GM21723 (cell line): ENCODE results near the gene KLHL11.
A peak's percentile ranks its signal among the peaks of the same experiment; 100 is the strongest.

ENCODE experiments used
- ATAC-seq: cut with Tn5 transposase; IDR thresholded peaks from one replicate; pipeline ENCODE4 v1.9.1; 2021; ENCODE audit warnings: mild to moderate bottlenecking, moderate library complexity; ENCODE audit not compliant: unreplicated experiment

Gene KLHL11, protein sequence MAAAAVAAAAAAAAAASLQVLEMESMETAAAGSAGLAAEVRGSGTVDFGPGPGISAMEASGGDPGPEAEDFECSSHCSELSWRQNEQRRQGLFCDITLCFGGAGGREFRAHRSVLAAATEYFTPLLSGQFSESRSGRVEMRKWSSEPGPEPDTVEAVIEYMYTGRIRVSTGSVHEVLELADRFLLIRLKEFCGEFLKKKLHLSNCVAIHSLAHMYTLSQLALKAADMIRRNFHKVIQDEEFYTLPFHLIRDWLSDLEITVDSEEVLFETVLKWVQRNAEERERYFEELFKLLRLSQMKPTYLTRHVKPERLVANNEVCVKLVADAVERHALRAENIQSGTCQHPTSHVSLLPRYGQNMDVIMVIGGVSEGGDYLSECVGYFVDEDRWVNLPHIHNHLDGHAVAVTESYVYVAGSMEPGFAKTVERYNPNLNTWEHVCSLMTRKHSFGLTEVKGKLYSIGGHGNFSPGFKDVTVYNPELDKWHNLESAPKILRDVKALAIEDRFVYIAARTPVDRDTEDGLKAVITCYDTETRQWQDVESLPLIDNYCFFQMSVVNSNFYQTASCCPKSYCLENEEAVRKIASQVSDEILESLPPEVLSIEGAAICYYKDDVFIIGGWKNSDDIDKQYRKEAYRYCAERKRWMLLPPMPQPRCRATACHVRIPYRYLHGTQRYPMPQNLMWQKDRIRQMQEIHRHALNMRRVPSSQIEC

DNA sequence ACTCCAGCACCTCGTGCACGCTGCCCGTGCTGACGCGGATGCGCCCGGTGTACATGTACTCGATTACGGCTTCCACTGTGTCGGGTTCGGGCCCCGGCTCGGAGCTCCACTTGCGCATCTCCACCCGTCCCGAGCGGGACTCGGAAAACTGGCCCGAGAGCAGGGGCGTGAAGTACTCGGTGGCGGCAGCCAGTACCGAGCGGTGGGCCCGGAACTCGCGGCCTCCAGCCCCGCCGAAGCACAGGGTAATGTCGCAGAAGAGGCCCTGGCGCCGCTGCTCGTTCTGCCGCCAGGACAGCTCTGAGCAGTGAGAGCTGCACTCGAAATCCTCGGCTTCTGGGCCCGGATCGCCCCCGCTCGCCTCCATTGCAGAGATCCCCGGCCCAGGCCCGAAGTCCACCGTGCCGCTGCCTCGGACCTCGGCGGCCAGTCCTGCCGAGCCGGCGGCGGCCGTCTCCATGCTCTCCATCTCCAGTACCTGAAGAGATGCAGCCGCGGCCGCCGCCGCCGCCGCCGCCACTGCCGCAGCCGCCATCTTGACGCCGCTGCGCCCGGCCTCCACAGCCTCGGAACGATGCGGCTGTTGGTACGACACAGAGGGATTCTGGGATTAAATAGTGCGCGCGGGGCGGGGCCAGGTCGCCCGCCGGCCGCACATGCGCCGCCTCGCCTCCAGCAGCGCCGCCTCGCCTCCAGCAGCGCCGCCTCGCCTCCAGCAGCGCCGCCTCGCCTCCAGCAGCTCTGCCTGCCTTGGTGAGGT, at the start of gene KLHL11:
Gene KLHL11 (minus strand): TSS at position 588 of the 760 bp plus-strand sequence. CDS start 53 bp downstream, at position 535.
- peak; percentile 89 for ATAC-seq

DNA sequence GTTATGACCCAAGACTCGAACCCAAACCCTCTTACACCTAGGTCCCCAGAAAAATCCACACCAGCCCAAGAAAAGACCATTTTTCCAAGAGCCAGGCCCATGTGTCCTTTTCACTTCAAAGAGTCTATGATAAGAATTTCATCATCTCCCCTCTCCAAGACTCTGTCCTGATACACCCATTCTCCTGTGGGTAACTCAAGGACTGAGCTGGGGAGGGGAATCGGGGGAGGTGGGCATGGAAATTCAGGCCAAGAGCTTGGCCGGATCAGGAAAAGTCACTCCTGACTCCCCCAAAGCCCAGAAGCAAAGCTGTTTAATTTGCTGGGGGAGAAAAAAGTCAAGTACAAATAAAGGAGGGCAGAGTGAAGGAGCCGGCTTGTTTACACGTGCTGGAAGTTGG, 49.8 kb upstream of the KLHL11 start:
- no peak for ATAC-seq

DNA sequence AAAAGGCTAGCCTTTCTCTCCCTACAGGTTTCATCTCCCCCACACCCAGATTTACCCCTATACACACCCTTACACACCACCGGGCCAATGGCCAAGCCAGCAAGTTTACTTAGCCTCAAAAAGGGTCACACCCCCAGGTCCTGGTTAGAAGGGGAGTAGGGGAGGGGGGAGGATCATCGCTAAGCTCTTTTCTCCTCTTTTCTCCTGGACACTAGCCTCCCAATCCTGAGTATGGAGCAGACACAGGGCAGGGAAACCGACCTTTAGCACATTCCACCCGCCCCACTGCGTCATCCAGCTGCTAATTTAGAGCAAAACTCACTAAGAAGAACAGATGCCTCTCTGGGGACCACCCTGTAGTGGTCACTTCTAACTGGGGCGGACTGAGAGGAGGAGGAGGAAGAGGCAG, 49.1 kb upstream of the KLHL11 start:
- ATAC-seq: no peak

DNA sequence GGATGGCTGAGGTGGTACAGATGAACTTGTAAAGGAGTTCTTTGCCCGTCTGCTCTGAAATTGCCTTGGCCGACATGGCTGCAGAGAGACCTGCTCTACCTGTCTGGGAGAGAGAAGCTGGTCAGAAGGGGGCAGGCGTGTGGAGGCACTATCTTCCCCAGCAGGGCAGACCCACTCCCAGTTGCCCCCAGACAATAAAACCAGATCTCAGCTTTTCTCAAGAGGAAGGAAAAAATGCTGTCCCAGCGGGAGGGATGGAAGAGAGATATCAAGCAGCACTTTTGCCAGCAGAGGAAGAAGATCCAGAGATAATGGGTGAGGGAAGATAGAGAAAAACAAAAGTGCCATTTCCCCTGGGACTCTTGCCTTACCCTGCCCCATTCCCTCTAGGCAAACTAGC, 48.6 kb upstream of the KLHL11 start:
- no peak for ATAC-seq

DNA sequence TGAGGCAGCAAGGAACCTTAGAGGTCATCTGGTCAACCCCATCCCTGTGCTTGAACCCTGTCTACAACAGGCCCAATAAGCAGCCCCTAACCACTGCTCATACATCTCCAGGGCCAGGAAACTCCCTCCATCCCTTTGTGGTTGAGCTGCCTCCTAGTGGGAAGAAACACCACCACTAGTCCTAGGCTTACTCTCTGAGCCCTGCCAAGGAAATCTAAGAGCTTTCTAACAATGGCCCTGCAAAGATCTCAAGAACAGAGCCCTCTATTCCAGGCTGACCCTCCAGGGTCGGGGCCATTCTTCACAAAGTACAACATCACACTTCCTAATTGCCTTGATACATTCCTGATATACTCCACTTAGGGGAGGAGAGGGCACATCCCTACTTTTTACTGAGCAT, 47.7 kb upstream of the KLHL11 start:
- ATAC-seq: no peak

DNA sequence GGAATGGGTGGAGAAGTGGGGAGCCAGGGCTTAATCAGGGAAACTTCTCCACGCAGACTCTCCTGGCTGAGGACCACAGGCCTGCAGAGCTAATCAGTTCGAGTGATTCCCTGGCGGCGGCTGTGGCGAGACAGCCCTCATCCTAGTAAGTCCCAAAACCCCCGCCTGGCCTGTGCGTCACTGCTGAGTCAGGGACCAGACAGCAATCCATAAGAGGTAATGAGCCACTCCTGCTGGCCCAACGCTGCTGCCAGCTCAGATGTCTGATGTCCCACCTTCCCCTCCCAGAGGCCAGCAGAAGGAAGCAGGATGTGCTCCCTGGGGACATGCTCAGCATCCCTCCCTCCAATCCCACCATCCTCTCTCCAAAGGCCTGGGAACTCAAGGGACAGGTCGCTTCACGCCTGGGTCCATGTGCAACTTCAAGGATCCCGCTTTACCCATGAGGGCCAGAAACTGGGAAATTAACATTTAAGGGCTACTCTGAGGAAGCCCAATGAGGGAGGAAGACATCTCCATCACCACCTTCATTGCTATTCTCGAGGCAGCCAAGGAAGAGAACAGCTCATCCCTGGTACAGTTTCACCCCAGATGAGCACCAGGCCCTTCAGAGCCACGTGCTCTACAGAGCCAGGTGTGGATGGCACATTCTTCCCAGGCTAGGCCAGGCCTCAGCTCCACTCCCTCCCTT, 45.6 kb upstream of the KLHL11 start:
- ATAC-seq: no peak

DNA sequence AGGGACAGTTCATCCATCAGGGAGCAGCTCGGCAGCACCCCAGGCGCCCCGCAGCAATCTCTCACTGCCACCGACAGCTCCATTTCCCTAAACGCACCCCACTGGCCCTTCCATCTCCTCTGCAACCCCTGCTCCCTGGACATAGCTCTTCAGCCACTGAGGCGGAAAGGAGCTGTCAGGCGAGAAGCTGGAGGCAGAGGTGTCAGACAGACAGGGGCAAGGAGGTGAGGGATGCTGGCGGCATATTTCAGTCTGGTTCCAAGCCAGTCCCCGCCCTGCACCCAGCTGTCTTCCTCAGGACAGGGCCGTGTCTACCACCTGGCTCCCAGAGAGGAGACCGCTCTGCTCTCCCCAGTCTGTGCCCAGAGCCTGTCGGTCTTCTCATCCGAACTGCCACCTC, 43.9 kb upstream of the KLHL11 start:
- ATAC-seq: no peak

DNA sequence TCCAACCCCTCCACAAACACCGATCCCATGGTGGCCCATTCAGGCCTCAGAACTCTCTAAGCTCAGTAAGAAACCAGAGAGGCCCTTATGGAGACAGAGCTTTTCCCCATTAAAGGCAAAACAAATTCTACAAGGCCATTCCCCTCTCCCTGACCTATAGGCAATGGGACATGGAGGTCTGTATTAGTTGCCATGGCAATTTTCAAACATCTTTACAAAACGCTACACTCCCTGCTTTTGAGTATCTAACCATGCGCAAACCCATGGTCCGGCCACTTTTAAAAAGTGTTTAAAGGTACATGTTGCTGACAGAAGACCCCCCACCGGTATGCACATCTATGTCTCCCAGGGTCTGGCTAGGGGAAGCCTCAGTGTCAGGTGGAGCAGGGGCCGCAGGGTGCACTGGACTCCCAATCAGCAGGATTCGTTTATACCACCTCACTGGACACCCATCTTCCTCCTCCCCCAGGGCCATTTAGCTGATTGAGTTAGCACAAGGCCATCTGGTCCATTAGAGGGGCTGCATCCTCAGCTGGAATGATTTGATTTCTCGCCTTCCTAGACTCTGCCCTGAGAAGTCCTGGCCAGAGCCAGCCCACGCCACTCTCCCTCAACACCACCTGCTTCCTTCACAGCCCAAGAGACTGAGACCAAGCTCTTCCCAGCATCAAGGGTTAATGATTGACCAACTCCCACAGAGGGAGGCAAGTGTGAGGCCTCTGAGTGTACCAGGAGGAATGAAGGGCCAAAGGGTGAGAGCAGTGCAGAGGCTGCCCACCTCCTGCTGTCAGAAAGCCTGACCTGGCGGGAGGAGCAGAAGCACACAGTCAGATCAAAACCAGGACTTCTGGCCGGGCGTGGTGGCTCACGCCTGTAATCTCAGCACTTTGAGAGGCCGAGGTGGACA, 42.7 kb upstream of the KLHL11 start:
- no peak for ATAC-seq

DNA sequence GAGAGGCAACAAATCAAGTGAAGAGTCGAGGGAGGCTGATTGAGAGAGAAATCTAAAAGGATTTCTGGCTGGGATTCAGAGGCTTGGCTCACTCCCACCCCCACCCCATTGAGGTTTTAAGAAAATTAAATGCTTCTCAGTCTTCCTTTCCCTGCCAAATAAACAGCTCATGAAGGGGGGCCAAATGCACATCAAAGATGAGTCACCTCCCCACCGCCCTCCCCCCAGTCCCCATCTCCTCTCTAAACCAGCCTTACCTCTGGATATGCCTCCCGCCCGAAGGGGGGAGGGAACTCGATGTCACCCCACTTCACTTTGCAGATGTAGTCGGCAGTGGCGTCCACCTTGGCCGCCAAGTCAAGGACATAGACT, 41.9 kb upstream of the KLHL11 start:
- ATAC-seq: no peak

DNA sequence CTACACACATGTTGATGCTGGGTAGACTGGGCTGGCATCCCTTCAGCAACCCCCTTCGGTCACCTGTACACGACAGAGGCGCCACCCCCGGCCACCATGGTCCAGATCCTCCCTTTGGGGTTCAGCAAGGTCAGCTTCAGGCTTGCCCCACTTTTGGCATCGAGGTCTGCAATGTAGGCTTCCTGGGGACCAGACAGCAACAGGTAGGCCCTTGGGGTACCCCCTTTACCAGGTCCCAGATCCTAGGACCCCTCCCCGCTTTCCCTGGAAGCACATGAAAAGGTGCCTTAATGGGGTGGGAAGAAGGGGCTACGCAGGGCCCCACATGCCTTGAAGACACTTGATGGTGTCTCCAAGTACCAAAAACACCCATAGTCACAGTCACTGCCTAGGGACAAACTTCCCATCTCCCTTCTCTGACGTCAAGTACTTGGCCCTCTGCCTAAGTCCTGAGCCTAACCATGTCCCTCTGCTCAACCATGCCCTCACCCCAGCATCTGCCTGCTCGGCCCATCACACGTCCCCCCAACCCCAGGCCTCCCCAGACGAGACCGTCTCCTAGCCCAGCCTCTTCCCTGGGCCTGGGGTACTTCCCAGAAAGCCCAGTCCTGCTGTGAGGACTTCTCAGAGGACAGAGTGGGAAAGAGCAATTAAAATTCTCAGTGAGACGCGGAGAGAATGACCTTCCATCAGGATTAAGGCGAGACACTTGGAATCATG, 41.4 kb upstream of the KLHL11 start:
- ATAC-seq: no peak

DNA sequence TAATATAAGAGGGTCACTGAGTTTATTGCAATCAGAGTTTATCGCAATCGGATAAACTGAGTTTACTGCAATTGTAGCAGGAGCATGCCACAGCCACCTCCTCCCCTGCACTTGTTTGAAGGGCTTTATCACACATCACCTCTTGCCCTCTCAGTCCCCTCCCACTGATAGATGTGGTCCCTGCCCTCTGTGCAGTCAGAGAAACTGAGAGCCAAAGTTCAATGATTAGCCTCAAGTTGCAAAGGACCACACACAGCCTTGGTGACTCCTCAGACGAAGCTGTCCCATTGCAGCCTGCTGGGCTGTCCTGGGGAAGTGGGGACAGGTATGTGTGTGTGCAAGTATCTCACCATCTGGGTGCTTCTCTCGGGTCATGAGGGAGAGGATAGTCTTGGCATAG, 39.9 kb upstream of the KLHL11 start:
- ATAC-seq: no peak

DNA sequence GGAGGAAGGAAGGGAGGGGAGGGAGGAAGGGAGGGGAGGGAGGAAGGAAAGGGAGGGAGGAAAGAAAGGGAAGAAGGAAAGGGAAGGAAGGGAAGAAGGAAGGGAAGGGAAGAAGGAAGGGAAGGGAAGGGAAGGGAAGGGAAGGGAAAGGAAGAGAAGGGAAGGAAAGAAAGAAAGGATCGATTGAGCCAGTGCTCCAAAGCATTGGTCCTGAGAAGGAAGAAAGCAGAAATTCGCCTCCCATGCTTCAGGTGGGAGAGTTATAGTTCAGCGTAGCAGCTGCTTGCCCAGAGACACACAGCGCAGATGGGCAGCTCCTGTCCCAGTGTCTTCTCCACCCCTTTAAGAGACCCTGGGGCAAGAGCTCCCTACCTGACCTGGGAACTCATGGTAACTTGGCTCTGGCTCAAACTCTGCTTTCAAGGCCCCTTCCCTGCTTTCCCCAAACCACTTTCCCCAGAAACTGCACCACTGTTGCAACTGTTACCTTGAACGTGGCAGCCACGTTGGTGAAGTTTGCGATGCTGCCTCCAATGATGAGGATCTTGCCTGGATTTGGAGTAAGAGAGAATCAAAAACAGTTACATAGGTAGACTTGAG, 39.1 kb upstream of the KLHL11 start:
- no peak for ATAC-seq

DNA sequence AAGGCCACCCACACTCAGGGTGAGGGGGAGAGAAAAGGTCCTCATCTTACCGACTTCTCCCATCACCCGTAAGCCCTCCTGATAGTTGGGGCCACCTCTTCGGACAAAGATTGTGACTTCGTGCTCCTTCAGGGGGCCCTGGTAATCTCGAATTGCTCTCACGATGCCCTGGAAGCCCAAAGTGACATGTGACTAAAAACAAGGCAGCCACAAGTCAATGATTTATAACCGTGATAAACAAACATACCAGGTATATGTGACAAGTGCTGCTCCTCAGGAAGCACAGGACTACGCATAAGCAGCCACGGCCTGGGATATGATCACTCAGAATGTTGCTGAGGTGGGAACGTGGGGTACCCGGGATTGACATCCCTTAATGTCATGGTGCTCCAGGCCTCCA, 36.4 kb upstream of the KLHL11 start:
- ATAC-seq: no peak

DNA sequence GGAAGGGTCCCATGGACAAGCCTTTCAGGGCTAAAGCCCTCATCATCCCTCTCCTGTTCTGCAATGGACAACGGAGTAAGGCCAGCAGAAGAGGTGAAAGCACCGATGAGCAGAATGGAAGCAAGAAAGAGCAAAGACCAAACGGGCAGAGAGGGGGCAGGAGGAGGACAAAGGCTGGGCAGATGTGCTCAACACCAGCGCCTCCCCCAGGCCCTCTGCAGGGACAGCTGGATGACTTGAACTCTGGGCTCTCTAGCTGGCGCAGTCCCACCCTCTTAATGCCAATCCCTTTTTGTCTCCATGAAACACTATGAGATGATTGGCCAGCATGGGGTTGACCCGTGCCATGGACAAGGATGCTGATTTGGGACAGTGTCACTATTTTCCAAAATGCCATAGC, 31.5 kb upstream of the KLHL11 start:
- no peak for ATAC-seq

DNA sequence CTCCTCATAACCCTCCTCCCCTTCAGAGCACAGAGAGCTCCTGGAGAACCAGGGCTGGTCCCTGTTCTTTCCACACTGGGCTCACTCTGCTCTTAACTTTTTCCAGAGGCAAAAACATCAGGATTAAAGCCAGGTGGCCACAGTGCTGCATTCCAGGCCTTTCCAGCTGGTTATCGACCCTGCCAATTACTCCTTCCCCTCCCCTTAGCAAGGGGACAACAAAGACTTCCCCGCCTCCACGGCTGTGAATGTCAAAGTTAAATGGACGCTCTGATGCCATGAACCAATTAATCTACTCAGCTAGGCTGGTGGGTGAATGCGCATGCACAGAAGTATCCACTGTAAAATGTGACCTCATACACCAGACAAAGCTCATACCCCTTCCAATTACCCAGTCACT, 30.4 kb upstream of the KLHL11 start:
- no peak for ATAC-seq

DNA sequence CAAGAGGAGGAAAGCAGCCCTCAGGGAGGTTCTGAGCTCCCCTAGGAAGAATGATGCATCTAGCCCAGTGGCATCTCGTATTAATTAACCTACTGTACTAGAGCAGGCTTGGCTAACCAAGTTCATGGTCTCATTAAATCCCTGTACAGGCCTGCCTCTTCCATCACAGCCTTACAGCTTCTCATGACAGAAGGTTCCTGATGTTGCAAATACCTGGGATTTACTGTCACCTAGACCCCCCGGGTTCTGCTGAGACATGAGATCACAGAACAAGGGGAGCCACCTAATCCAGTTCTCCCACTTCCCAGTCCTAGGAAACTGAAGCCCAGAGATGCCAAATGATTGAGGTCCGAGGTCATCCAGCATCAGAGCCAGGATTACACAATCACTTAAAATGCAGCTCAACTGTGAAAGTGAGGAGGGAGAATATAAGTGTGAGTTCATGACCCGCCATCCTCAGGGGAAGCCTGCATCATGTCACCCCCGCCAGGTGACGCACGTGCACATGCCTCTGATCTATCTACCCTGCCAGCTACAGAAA, 29.6 kb upstream of the KLHL11 start:
- no peak for ATAC-seq

DNA sequence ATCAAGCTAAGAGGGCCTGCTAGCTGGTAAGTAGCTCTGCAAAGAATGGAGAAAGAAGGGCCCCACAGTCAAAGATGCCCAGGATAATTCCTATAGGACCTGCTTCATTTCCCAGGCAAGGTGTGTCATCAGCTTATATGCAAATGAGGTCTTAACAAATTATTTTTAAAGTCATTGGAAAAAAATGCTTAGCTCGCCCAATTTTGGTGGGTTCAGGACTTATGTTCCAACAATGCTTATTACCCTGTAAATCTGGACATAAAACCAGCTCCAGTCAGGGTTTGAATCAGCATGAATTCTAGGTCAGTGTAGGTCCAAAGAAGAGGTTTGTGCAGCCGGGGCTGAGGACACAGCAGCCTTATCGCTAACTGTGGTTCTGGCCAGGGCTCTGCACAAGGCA, 28.2 kb upstream of the KLHL11 start:
- ATAC-seq: no peak

DNA sequence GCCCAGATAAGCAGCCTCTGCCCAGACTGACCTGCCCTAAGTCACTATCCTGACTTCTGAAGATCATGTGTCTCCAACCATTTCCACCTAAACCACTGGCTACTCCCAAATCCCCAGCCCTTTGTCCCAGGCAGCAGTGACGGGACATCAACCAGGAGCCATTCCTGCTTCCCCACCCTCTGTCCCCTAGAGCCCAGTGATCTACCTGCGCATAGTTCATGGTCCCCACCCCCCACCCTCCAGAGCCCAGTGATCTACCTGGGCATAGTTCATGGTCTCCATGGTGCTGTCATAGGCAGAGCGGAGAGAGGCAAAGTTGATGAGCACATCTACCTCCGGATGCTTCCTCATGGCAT, 26.8 kb upstream of the KLHL11 start:
- ATAC-seq: no peak
